Mesenchymal stem cell (in vitro differentiated cells and primary cell): ENCODE results near the gene CCDC38.

Source experiments
- DNase-seq: peaks from one replicate; pipeline ENCODE4 v3.0.0-alpha.2; 2013
- H2AFZ ChIP-seq: one replicate; pipeline ENCODE4 v1.6.1; 2013; ENCODE audit warnings: low read depth, mild to moderate bottlenecking, control low read depth, inconsistent platforms, low read length, moderate library complexity
- H2AK5ac ChIP-seq: 2 replicates; pipeline ENCODE4 v1.6.1; 2013; ENCODE audit warnings: low read length, moderate library complexity, mild to moderate bottlenecking, inconsistent platforms; ENCODE audit not compliant: severe bottlenecking
- H2BK120ac ChIP-seq: one replicate; pipeline ENCODE4 v1.6.1; 2013; ENCODE audit warnings: low read depth, mild to moderate bottlenecking, inconsistent platforms, low read length, moderate library complexity
- H2BK12ac ChIP-seq, 2 experiments: one replicate each; pipeline ENCODE4 v1.6.1; 2013; ENCODE audit warnings: inconsistent platforms in 2 of 2, low read length in 2 of 2, mild to moderate bottlenecking in 2 of 2, moderate library complexity in 2 of 2, control low read depth in 1 of 2
- H2BK15ac ChIP-seq: one replicate; pipeline ENCODE4 v1.6.1; 2013; ENCODE audit warnings: mild to moderate bottlenecking, low read depth, inconsistent platforms; ENCODE audit not compliant: poor library complexity, severe bottlenecking
- H2BK5ac ChIP-seq: 2 replicates; pipeline ENCODE4 v1.6.1; 2013; ENCODE audit warnings: low read depth, mild to moderate bottlenecking, low read length, control low read depth, inconsistent platforms; ENCODE audit not compliant: poor library complexity, severe bottlenecking
- H3K14ac ChIP-seq, 2 experiments: one replicate each; pipeline ENCODE4 v1.6.1; 2013; ENCODE audit warnings: inconsistent platforms in 2 of 2, low read length in 2 of 2, control low read depth in 1 of 2, mild to moderate bottlenecking in 1 of 2, moderate library complexity in 1 of 2
- H3K18ac ChIP-seq, 2 experiments: one replicate each; pipeline ENCODE4 v1.6.1; 2013; ENCODE audit warnings: inconsistent platforms in 2 of 2, low read length in 2 of 2, control low read depth in 1 of 2, low read depth in 1 of 2, mild to moderate bottlenecking in 1 of 2
- H3K23ac ChIP-seq, 2 experiments: one replicate each; pipeline ENCODE4 v1.6.1; 2013; ENCODE audit warnings: inconsistent platforms in 2 of 2, low read length in 2 of 2, mild to moderate bottlenecking in 2 of 2, moderate library complexity in 2 of 2, control low read depth in 1 of 2
- H3K27ac ChIP-seq: 2 replicates; pipeline ENCODE4 v1.5.1; 2013; ENCODE audit warnings: mild to moderate bottlenecking, moderate library complexity, low read length, control low read depth, inconsistent platforms; ENCODE audit not compliant: poor library complexity, severe bottlenecking
- H3K27me3 ChIP-seq, 2 experiments: 2 replicates each; pipeline versions ENCODE4 v1.6.1 to v1.7.0; 2013; ENCODE audit warnings: low read length in 2 of 2, mild to moderate bottlenecking in 2 of 2, moderate library complexity in 2 of 2, control low read depth in 1 of 2, inconsistent platforms in 1 of 2; ENCODE audit not compliant: control insufficient read depth in 1 of 2, insufficient read depth in 1 of 2
- H3K36me3 ChIP-seq, 2 experiments: 2 replicates each; pipeline versions ENCODE4 v1.6.1 to v1.7.0; 2013; ENCODE audit warnings: low read length in 2 of 2, control low read depth in 1 of 2, inconsistent platforms in 1 of 2, low read depth in 1 of 2, mild to moderate bottlenecking in 1 of 2; ENCODE audit not compliant: insufficient read depth in 2 of 2, control insufficient read depth in 1 of 2
- H3K4ac ChIP-seq, 2 experiments: one replicate each; pipeline ENCODE4 v1.6.1; 2013; ENCODE audit warnings: inconsistent platforms in 2 of 2, low read length in 2 of 2, mild to moderate bottlenecking in 2 of 2, moderate library complexity in 2 of 2, control low read depth in 1 of 2, low read depth in 1 of 2
- H3K4me1 ChIP-seq: 2 replicates; pipeline ENCODE4 v1.6.1; 2013; ENCODE audit warnings: low read depth, low read length, control low read depth; ENCODE audit not compliant: control insufficient read depth, insufficient read depth
- H3K4me2 ChIP-seq: 2 replicates; pipeline ENCODE4 v1.6.1; 2013; ENCODE audit warnings: low read length, mild to moderate bottlenecking, inconsistent platforms; ENCODE audit not compliant: poor library complexity, severe bottlenecking
- H3K4me3 ChIP-seq, 2 experiments: 2 replicates each; pipeline versions ENCODE4 v1.5.1 to v1.7.0; 2013; ENCODE audit warnings: low read length in 2 of 2, mild to moderate bottlenecking in 2 of 2, control low read depth in 1 of 2, low read depth in 1 of 2; ENCODE audit not compliant: insufficient read depth in 1 of 2
- H3K79me1 ChIP-seq: replicated peaks from 2 replicates; pipeline ENCODE4 v1.6.1; 2013; ENCODE audit warnings: mild to moderate bottlenecking, control low read depth, low read length, inconsistent platforms; ENCODE audit not compliant: poor library complexity, severe bottlenecking
- H3K9ac ChIP-seq: 2 replicates; pipeline ENCODE4 v1.7.0; 2013; ENCODE audit warnings: mild to moderate bottlenecking, low read length, moderate library complexity
- H3K9me3 ChIP-seq: 2 replicates; pipeline ENCODE4 v1.7.0; 2013; ENCODE audit warnings: mild to moderate bottlenecking, low read length; ENCODE audit not compliant: control insufficient read depth
- H4K8ac ChIP-seq: one replicate; pipeline ENCODE4 v1.6.1; 2013; ENCODE audit warnings: inconsistent platforms, mild to moderate bottlenecking, low read length, moderate library complexity
- H4K91ac ChIP-seq: one replicate; pipeline ENCODE4 v1.6.1; 2013; ENCODE audit warnings: mild to moderate bottlenecking, low read length, inconsistent platforms
- WGBS: methylation state at CpG from one replicate; pipeline ENCODE4 v1.1.7; 2013; ENCODE audit warnings: mixed read lengths; 5-methylcytosine and 5-hydroxymethylcytosine counted together

Gene CCDC38

GRCh38 chr12:95962222-95962621 is 19.8 kb upstream of the CCDC38 start:
- no peak overlapping the region for H4K91ac ChIP-seq
- no peaks in the 10 kb centered on the region for H3K4me1 ChIP-seq
- no peak overlapping the region for H3K4me2 ChIP-seq
- no peak overlapping the region for H3K23ac ChIP-seq
- no peak overlapping the region for H3K4ac ChIP-seq
- no peak overlapping the region for H3K18ac ChIP-seq
- H2BK15ac ChIP-seq: no peak overlapping the region
- H2BK5ac ChIP-seq: no peak overlapping the region
- WGBS: 69% methylated on average over 7 of the region's 7 CpGs
- no peak overlapping the region for H3K27ac ChIP-seq
- H3K36me3 ChIP-seq: no peaks in the 10 kb centered on the region
- no peak overlapping the region for H4K8ac ChIP-seq
- peaks cover 0 to 3% of the 10 kb centered on the region in 2 experiments for H3K27me3 ChIP-seq
- no peak for DNase-seq
- H3K4me3 ChIP-seq: no peak overlapping the region
- H3K9me3 ChIP-seq: no peaks in the 10 kb centered on the region
- no peak overlapping the region for H2BK120ac ChIP-seq
- no peak overlapping the region for H2AFZ ChIP-seq
- no peak overlapping the region for H2BK12ac ChIP-seq
- no peak overlapping the region for H2AK5ac ChIP-seq
- H3K79me1 ChIP-seq: no peaks in the 10 kb centered on the region
- H3K14ac ChIP-seq: no peak overlapping the region
- no peak overlapping the region for H3K9ac ChIP-seq

GRCh38 chr12:95960241-95960640 is 17.8 kb upstream of the CCDC38 start:
- H2BK15ac ChIP-seq: no peak overlapping the region
- H2BK12ac ChIP-seq: no peak overlapping the region
- H2BK5ac ChIP-seq: no peak overlapping the region
- no peak overlapping the region for H4K8ac ChIP-seq
- WGBS: 86% methylated on average over 5 of the region's 5 CpGs
- no peak overlapping the region for H3K14ac ChIP-seq
- no peak for DNase-seq
- no peak overlapping the region for H3K4ac ChIP-seq
- H2AK5ac ChIP-seq: no peak overlapping the region
- H3K27ac ChIP-seq: no peak overlapping the region
- no peaks in the 10 kb centered on the region for H3K79me1 ChIP-seq
- H3K4me2 ChIP-seq: no peak overlapping the region
- H3K9me3 ChIP-seq: no peaks in the 10 kb centered on the region
- no peaks in the 10 kb centered on the region for H3K4me1 ChIP-seq
- no peak overlapping the region for H3K9ac ChIP-seq
- no peak overlapping the region for H4K91ac ChIP-seq
- no peak overlapping the region for H2AFZ ChIP-seq
- no peak overlapping the region for H3K18ac ChIP-seq
- H3K23ac ChIP-seq: no peak overlapping the region
- H3K27me3 ChIP-seq: peaks cover 3 to 10% of the 10 kb centered on the region in 2 experiments
- H2BK120ac ChIP-seq: no peak overlapping the region
- no peak overlapping the region for H3K4me3 ChIP-seq
- no peaks in the 10 kb centered on the region for H3K36me3 ChIP-seq

GRCh38 chr12:95959107-95959506 is 16.7 kb upstream of the CCDC38 start:
- no peak overlapping the region for H3K4me2 ChIP-seq
- no peaks in the 10 kb centered on the region for H3K4me1 ChIP-seq
- no peak overlapping the region for H4K8ac ChIP-seq
- no peaks in the 10 kb centered on the region for H3K79me1 ChIP-seq
- no peak overlapping the region for H2AFZ ChIP-seq
- no peak overlapping the region for H3K23ac ChIP-seq
- no peak overlapping the region for H2BK5ac ChIP-seq
- no peak overlapping the region for H4K91ac ChIP-seq
- no peak overlapping the region for H3K14ac ChIP-seq
- no peak overlapping the region for H2BK120ac ChIP-seq
- no peak overlapping the region for H2AK5ac ChIP-seq
- peaks cover 3 to 10% of the 10 kb centered on the region in 2 experiments for H3K27me3 ChIP-seq
- no peaks in the 10 kb centered on the region for H3K36me3 ChIP-seq
- WGBS: 75% methylated on average over 1 of the region's 1 CpG
- H2BK15ac ChIP-seq: no peak overlapping the region
- no peak overlapping the region for H3K27ac ChIP-seq
- peak; percentile 6 for DNase-seq
- no peaks in the 10 kb centered on the region for H3K9me3 ChIP-seq
- no peak overlapping the region for H3K18ac ChIP-seq
- no peak overlapping the region for H2BK12ac ChIP-seq
- no peak overlapping the region for H3K4ac ChIP-seq
- no peak overlapping the region for H3K9ac ChIP-seq
- H3K4me3 ChIP-seq: no peak overlapping the region

- Histone ChIP-seq H3K36me3 (no peaks in the 10 kb centered on the region), H3K9ac (no peak overlapping the region), H3K4me1 (no peaks in the 10 kb centered on the region), H2BK120ac (no peak overlapping the region), H2BK15ac (no peak overlapping the region), H4K91ac (no peak overlapping the region), H3K4me2 (no peak overlapping the region), H3K4ac (no peak overlapping the region), H2BK5ac (no peak overlapping the region), H3K9me3 (no peaks in the 10 kb centered on the region), H2AK5ac (no peak overlapping the region), H4K8ac (no peak overlapping the region), H3K79me1 (no peaks in the 10 kb centered on the region), H3K23ac (no peak overlapping the region), H3K4me3 (no peak overlapping the region), H3K14ac (no peak overlapping the region), H3K27me3 (peaks cover 6 to 22% of the 10 kb centered on the region in 2 experiments), H2AFZ (no peak overlapping the region), H3K27ac (no peak overlapping the region), H2BK12ac (no peak overlapping the region), H3K18ac (no peak overlapping the region)
- no peak for DNase-seq
- 94% methylated on average over 27 of the region's 27 CpGs for WGBS
These were observed 14.2 kb upstream of the CCDC38 start for GRCh38 chr12:95956557-95957145.
